ENCODE measurements around the gene RHOBTB3.

- TF ChIP-seq POLR2AphosphoS5 (IDR thresholded peaks at IDR 0.05; ENCODE audit: borderline replicate concordance, low read depth, low read length) (no peak), EZH2 (IDR thresholded peaks at IDR 0.05) (no peak), FOXP2 (optimal IDR thresholded peaks at IDR 0.05; ENCODE audit: control extremely low read depth, extremely low read length, insufficient read depth) (no peak)
These were observed 44.5 kb upstream of the RHOBTB3 start for GRCh38 chr5:95686651-95687050.
